Activated T-helper 17 cell treated with anti-CD3 and anti-CD28 coated beads, Interleukin-2, amount 50 U/mL, for 72 hours (primary cell): ENCODE measurements around the gene PARD3B. TPM values are rescaled to one million over a fixed set of nuclear protein-coding genes. Genes with fewer than 3 reads are reported as not detected.
A peak's percentile ranks its signal among the peaks of the same experiment; 100 is the strongest.

ENCODE experiments used
- ATAC-seq: fragments of 150-1000 bp; cut with Tn5 transposase; replicated peaks from 2 replicates; pipeline ENCODE4 v1.10.0; 2021; ENCODE audit warnings: mild to moderate bottlenecking, moderate library complexity
- H3K27ac Mint-ChIP-seq: one replicate; pipeline ENCODE4 v1.8.0; 2022; ENCODE audit warnings: mixed read lengths
- H3K27me3 Mint-ChIP-seq: one replicate; pipeline ENCODE4 v1.8.0; 2022; ENCODE audit warnings: mixed read lengths
- H3K36me3 Mint-ChIP-seq: one replicate; pipeline ENCODE4 v1.8.0; 2022; ENCODE audit warnings: low read depth, mild to moderate bottlenecking, mixed read lengths
- H3K4me1 Mint-ChIP-seq: one replicate; pipeline ENCODE4 v1.8.0; 2022; ENCODE audit warnings: mixed read lengths
- H3K4me3 Mint-ChIP-seq: one replicate; pipeline ENCODE4 v1.8.0; 2022; ENCODE audit warnings: mild to moderate bottlenecking, mixed read lengths
- H3K9me3 Mint-ChIP-seq: one replicate; pipeline ENCODE4 v1.8.0; 2022; ENCODE audit warnings: mixed read lengths
- total RNA-seq, 2 donors: library from RNA; stranded (reverse); gene quantifications; one replicate each; pipeline ENCODE4 v1.2.3, GENCODE V29; 2022

Gene PARD3B
- total RNA-seq, 2 donors from 2014 or later = 0.29 to 1.5 TPM

DNA sequence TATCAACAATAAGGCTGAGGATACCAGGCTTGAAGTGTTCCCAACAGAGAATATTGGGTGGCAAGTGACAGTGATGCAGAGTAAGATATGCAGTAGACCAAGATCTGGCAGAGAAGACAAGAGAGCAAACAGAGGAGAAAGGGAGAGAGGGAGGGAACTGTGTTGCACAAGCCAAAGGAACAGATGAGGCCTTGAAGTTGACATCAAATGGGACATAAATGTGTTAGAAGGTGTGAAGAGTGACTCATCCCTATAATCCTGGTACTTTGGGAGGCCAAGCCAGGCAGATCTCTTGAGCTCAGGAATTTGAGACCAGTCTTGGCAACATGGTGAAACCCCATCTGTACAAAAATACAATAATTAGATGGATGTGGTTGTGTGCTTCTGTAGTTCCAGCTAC lies 342.9 kb downstream of the PARD3B start:
- no peaks in the 10 kb centered on the region for H3K27me3 Mint-ChIP-seq
- H3K4me3 Mint-ChIP-seq = no peak overlapping the region
- peaks cover 7% of the 10 kb centered on the region for H3K9me3 Mint-ChIP-seq
- H3K36me3 Mint-ChIP-seq = no peaks in the 10 kb centered on the region
- H3K4me1 Mint-ChIP-seq = no peaks in the 10 kb centered on the region
- ATAC-seq = no peak
- no peak overlapping the region for H3K27ac Mint-ChIP-seq

DNA sequence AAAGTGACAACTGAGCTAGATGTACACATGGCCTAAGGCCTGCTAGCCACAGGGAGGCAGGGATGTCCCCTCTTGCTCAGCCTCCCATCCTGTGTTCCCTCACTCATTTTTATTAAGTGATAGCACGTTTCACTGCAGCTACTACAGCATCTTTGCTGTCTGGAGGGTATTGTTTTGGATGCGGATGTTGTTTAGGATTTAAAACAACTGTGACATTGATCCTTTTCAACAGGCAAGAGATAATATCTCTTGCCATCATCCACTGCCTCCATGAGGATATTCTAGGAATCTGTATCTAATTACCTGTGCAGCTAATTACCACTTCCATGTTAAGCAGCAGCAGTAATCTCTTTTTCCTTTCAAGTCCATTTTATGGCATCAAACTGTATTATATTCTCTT lies 345.4 kb downstream of the PARD3B start:
- Mint-ChIP-seq H3K27me3 (no peaks in the 10 kb centered on the region), H3K9me3 (peaks cover 7% of the 10 kb centered on the region), H3K4me3 (no peak overlapping the region), H3K36me3 (no peaks in the 10 kb centered on the region), H3K27ac (no peak overlapping the region), H3K4me1 (no peaks in the 10 kb centered on the region)
- ATAC-seq = no peak

DNA sequence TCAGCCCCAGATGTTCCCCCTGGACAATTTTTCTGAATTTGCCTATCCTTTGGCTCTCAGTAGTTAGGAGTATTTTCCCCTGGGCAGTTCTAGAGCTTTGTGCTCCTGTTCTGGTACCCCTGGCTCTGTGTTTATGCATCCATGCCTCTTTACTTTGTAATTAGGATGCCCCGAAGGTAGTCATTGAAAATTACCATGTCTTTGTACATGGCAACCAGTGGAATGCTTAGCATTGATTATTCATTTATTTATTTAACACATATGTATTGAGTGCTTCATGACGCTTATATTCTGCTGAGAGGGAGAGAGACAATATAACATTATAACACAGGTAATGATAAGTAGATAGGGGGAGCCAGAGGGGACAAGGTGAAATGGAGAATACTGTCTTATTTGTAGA lies 346.5 kb downstream of the PARD3B start:
- Mint-ChIP-seq H3K9me3 (peaks cover 7% of the 10 kb centered on the region), H3K27me3 (no peaks in the 10 kb centered on the region), H3K4me1 (no peaks in the 10 kb centered on the region), H3K36me3 (no peaks in the 10 kb centered on the region), H3K4me3 (no peak overlapping the region), H3K27ac (no peak overlapping the region)
- no peak for ATAC-seq

DNA sequence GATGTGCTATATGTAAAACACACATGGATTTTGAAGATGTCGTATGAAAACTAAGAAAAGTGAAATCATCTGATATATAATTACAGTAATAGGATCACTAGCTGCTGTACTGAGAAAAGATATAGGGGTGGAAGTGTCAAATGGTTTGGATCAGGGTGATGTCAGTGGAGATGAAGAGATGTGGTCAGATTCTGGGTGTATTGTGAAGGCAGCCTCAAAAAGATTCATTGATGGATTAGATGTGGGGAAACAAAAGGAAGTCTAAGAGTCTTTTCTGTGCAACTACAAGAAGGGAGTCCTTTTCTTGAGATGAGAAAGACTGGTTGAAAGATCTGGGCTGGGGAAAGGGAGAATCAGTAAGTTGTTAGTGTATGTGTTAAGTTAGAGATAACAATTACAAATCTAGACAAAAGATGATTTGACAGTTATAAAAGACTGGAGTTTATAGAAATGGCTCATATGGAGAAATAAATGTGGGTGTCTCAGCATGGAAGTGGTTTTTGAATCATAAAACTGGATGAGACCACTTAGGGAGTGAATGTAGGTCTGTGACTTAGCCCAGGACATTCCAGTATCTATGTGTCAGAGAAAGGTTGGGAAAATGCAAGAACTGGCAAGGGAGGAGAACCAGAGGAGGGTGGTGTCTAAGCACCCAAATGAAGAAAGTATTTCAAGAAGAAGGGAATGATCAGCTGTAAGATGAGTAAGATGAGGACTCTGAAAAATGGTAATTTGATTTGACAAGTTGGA lies 347.4 kb downstream of the PARD3B start:
- peak; percentile 43 for ATAC-seq
- no peaks in the 10 kb centered on the region for H3K4me1 Mint-ChIP-seq
- no peak overlapping the region for H3K4me3 Mint-ChIP-seq
- H3K27me3 Mint-ChIP-seq = no peaks in the 10 kb centered on the region
- peaks cover 6% of the 10 kb centered on the region for H3K9me3 Mint-ChIP-seq
- no peaks in the 10 kb centered on the region for H3K36me3 Mint-ChIP-seq
- no peak overlapping the region for H3K27ac Mint-ChIP-seq

DNA sequence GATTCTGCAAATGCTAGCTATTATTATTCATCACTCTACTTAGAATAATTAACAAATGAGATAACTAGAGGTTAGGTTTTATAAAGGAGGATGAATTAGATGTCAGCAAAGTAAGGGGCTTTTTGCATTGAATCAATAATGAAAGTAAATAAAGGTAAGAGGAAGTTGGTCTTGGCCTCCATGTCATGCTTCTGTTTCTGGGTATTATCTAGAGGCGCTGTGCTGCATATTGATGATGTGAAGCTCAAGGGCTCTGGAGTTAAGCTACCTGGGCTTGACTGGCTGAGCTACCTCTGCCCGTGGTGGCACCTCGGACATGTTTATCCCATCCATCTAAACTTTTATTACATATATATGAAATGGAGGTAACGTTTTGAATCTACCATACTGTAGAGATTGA lies 350.9 kb downstream of the PARD3B start:
- H3K27ac Mint-ChIP-seq = no peak overlapping the region
- peaks cover 13% of the 10 kb centered on the region for H3K9me3 Mint-ChIP-seq
- no peak overlapping the region for H3K4me3 Mint-ChIP-seq
- H3K27me3 Mint-ChIP-seq = no peaks in the 10 kb centered on the region
- no peaks in the 10 kb centered on the region for H3K36me3 Mint-ChIP-seq
- peaks cover 14% of the 10 kb centered on the region for H3K4me1 Mint-ChIP-seq
- no peak for ATAC-seq

DNA sequence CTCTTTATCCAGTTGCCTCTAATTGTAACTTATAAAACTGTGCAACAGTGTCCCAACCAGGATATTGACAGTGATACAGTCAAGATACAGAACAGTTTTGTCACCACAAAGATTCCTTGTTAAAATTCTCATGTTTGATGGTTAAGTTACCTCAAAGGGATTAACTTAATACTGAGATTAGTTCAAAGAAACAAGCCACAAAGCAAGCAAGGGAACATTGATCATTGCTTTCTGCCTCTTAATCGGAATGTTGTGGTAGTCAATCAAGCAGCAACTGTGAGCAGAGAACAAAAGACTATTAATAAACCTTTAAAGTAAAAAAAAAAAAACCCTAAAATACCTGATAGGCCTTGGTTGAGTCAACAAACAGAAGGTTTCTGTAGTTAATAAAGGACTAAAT lies 352.3 kb downstream of the PARD3B start:
- H3K27me3 Mint-ChIP-seq = no peaks in the 10 kb centered on the region
- no peak overlapping the region for H3K4me3 Mint-ChIP-seq
- no peak for ATAC-seq
- no peaks in the 10 kb centered on the region for H3K36me3 Mint-ChIP-seq
- H3K4me1 Mint-ChIP-seq = peaks cover 17% of the 10 kb centered on the region
- no peak overlapping the region for H3K27ac Mint-ChIP-seq
- H3K9me3 Mint-ChIP-seq = peaks cover 13% of the 10 kb centered on the region

DNA sequence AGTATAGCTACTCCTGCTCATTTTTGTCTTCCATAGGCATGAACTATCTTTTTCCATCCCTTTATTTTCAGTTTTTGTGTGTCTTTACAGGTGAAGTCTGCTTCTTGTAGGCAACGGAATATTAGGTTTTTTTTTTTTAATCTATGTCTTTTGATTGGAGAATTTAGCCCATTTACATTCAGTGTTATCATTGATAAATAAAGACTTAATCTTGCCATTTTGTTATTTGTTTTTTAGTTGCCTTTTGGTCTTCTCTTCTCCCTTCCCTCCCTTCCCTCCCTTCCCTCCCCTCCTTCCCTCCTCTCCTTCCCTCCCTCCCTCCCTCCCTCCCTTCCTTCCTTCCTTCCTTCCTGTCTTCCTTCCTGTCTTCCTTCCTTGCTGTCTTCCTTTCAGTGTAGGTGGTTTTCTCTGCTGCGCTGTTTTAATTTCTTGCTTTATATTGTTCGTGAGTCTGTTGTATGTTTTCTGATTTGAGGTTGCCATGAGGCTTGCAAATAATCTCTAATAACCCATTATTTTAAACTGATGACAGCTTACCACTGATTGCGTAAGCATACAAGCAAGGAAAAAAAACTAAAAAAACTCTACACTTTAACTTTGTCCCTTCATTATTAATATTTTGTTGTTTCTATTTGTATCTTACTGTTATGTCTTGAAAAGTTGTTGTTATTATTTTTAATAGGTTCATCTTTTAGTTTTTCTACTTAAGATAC lies 353.8 kb downstream of the PARD3B start:
- Mint-ChIP-seq H3K9me3 (peaks cover 13% of the 10 kb centered on the region), H3K4me3 (no peak overlapping the region), H3K4me1 (peaks cover 17% of the 10 kb centered on the region), H3K27me3 (no peaks in the 10 kb centered on the region), H3K36me3 (no peaks in the 10 kb centered on the region), H3K27ac (no peak overlapping the region)
- ATAC-seq = no peak

DNA sequence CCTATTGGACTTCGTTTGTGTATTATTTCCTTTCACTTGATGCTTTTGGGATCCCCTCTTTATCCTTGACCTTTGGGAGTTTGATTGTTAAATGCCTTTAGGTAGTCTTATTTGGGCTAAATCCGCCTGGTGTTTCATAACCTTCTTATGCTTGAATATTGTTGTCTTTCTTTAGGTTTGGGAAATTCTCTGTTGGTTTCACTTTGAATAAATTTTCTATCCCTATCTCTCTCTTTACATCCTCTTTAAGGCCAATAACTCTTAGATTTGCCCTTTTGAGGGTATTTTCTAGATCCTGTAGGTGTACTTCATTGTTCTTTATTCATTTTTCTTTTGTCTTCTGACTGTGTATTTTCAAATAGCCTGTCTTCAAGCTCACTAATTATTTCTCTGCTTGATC lies 354.7 kb downstream of the PARD3B start:
- Mint-ChIP-seq H3K4me1 (peaks cover 17% of the 10 kb centered on the region), H3K27me3 (no peaks in the 10 kb centered on the region), H3K27ac (peak overlapping the region; percentile 18), H3K4me3 (peak overlapping the region; percentile 36), H3K36me3 (no peaks in the 10 kb centered on the region), H3K9me3 (peaks cover 13% of the 10 kb centered on the region)
- ATAC-seq = peak; percentile 31

DNA sequence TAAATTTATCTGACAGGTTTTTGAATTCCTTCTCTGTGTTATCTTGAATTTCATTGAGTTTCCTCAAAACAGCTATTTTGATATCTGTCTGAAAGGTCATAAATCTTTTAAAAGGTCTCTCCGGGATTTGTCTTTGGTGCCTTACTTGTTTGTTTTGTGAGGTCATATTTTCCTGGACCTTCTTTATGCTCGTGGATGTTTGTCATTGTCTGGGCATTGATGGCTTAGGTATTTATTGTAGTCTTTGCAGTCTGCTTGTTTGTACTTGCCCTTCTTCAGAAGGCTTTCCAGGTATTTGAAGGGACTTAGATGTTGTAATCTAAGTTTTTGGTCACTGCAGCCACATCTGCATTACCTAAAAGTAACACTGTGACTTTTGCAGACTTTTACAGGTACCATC lies 355.2 kb downstream of the PARD3B start:
- Mint-ChIP-seq H3K4me3 (peak overlapping the region; percentile 36), H3K9me3 (peaks cover 13% of the 10 kb centered on the region), H3K4me1 (peaks cover 17% of the 10 kb centered on the region), H3K27ac (peak overlapping the region; percentile 18), H3K27me3 (no peaks in the 10 kb centered on the region), H3K36me3 (no peaks in the 10 kb centered on the region)
- no peak for ATAC-seq

DNA sequence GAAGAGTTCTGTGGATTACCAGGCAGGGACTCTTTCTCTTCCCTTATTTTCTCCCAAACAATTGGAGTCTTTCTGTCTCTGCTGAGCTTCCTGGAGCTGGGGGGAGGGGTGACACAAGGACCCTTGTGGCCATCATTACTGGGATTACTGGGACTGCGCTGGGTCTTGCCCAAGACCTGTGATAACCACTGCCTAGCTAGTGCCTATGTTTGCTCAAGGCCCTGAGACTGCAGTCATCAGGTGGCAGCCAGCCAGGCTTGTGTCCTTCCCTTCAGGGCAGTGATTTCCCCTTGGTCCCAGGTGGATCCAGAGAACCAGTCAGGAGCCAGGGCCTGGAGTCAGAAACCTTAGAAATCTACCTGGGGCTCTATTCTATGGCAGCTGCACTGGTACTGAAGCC lies 355.6 kb downstream of the PARD3B start:
- peak overlapping the region; percentile 18 for H3K27ac Mint-ChIP-seq
- no peaks in the 10 kb centered on the region for H3K27me3 Mint-ChIP-seq
- H3K36me3 Mint-ChIP-seq = no peaks in the 10 kb centered on the region
- H3K9me3 Mint-ChIP-seq = peaks cover 13% of the 10 kb centered on the region
- H3K4me1 Mint-ChIP-seq = peaks cover 17% of the 10 kb centered on the region
- no peak for ATAC-seq
- peak overlapping the region; percentile 36 for H3K4me3 Mint-ChIP-seq

DNA sequence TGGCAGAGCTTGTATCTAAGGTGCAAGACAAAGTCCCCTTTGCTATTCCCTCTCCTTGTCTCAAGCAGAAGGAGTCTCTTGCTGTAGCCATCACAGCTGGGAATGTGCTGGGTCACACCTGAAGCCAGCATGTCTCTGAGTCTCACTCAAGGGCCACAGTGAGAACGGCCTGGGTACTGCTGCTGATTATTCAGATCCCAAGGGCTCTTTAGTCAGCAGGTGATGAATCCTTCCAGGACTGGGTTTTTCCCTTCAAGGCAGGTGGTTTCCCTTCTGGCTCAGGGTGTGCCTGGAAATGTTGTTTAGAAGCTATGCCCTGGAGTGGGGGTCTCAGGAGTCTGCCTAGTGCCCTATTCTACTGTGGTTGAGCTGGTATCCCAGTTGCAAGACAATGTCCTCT lies 356.3 kb downstream of the PARD3B start:
- H3K36me3 Mint-ChIP-seq = no peaks in the 10 kb centered on the region
- no peak overlapping the region for H3K27ac Mint-ChIP-seq
- H3K4me3 Mint-ChIP-seq = peak overlapping the region; percentile 18
- H3K9me3 Mint-ChIP-seq = peaks cover 13% of the 10 kb centered on the region
- ATAC-seq = peak; percentile 63
- H3K4me1 Mint-ChIP-seq = peaks cover 17% of the 10 kb centered on the region
- no peaks in the 10 kb centered on the region for H3K27me3 Mint-ChIP-seq

DNA sequence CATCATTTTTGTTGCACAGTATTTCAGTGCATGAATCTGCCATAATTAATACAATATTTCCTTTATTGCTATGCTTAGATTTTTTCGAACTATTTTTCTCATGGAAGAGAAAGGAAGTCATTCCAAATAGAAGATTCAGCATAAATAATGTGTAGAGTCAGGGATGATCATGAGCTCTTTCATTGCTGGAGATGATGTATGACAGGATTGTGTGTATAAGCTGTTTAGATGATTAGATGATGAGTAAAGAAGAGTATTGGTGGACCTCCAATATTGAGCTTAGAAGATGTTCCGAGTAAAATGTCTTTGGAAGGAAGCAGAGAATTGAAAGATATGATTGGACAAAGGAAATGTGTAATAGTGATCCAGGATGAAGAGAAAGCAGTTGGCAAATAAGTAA lies 364.5 kb downstream of the PARD3B start:
- H3K4me1 Mint-ChIP-seq = no peaks in the 10 kb centered on the region
- peaks cover 4% of the 10 kb centered on the region for H3K9me3 Mint-ChIP-seq
- no peaks in the 10 kb centered on the region for H3K36me3 Mint-ChIP-seq
- no peak overlapping the region for H3K4me3 Mint-ChIP-seq
- no peak overlapping the region for H3K27ac Mint-ChIP-seq
- no peaks in the 10 kb centered on the region for H3K27me3 Mint-ChIP-seq
- ATAC-seq = no peak

DNA sequence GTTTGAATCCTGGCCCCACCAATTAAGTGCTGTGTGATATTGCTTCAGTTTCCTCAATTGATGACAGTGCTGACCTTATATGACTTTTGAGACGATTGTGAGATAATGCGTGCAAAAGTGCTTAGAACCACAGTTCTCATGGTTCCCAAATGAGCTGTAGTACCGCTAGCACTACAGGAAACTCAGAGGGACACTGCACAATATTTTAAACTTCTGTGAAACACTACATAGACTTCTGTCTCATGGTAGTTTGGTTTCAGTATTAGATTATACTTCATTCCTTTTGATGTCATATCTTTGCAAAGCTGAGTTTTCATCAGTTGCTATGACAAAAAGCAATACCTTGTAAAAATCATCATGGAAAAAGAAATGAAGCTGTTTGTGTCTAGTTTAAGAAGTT lies 368.0 kb downstream of the PARD3B start:
- Mint-ChIP-seq H3K27me3 (no peaks in the 10 kb centered on the region), H3K27ac (no peak overlapping the region), H3K9me3 (peaks cover 3% of the 10 kb centered on the region), H3K4me1 (no peaks in the 10 kb centered on the region), H3K36me3 (no peaks in the 10 kb centered on the region), H3K4me3 (no peak overlapping the region)
- ATAC-seq = peak; percentile 70

DNA sequence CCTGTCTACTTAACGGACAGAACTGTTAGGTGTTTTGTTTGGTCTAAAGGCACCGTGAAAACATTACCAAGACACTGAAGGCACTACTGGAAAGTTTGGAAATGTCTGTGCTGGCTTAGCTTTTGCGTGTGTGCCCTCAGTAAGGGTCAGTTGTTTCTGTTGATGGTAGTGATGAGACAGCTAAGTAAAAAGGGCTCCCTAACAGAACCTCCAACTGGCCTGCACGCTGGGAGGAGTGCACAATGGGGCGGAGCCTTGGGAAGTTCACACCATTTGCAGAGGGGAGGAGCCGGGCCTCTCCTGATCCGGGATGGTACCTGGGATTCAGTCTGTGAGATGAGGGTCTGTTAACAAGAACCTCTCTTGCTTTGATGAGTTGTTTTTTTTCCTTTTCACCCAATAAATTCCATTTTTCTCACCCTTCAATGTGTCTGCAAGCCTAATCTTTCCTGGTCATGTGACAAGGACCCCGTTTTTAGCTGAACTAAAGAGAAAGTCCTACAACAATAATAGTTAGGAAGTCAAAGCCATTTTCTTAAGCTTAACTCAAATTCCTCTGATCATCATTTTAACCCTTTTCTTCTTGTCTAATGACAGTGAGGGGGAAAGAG lies 368.7 kb downstream of the PARD3B start:
- Mint-ChIP-seq H3K36me3 (no peaks in the 10 kb centered on the region), H3K4me1 (no peaks in the 10 kb centered on the region), H3K27ac (no peak overlapping the region), H3K27me3 (no peaks in the 10 kb centered on the region), H3K4me3 (no peak overlapping the region), H3K9me3 (no peaks in the 10 kb centered on the region)
- no peak for ATAC-seq

DNA sequence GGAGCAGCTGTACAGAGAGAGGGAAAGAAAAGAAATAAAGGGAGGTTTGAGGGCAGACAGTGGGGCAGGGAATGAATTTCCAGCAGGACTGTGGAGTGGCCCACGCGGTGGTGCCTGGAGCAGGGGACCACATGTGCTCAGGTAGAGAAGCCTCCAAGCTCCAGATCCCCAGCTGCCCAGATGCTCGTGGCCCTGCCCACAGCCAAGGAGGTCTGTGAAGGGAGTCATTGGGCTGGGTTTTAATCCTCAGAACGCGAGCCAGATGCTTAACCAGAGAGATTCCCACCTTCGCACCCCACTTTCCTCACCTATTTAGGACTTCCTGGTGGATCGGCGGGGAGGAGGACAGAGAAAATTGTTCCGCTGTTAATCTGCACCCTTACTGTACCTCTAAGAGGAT lies 369.4 kb downstream of the PARD3B start:
- H3K27ac Mint-ChIP-seq = no peak overlapping the region

More for the DNA sequence above, 369.4 kb downstream of the PARD3B start:
- ATAC-seq = no peak
- Mint-ChIP-seq H3K27me3 (no peaks in the 10 kb centered on the region), H3K4me3 (no peak overlapping the region), H3K4me1 (no peaks in the 10 kb centered on the region), H3K36me3 (no peaks in the 10 kb centered on the region), H3K9me3 (no peaks in the 10 kb centered on the region)
